HG03571 (cell line): Measurements from ENCODE around the gene KCNJ14.

ENCODE experiments used
- ATAC-seq: cut with Tn5 transposase; IDR thresholded peaks from one replicate; pipeline ENCODE4 v1.9.1; 2021; ENCODE audit not compliant: unreplicated experiment

KCNJ14 gene

DNA sequence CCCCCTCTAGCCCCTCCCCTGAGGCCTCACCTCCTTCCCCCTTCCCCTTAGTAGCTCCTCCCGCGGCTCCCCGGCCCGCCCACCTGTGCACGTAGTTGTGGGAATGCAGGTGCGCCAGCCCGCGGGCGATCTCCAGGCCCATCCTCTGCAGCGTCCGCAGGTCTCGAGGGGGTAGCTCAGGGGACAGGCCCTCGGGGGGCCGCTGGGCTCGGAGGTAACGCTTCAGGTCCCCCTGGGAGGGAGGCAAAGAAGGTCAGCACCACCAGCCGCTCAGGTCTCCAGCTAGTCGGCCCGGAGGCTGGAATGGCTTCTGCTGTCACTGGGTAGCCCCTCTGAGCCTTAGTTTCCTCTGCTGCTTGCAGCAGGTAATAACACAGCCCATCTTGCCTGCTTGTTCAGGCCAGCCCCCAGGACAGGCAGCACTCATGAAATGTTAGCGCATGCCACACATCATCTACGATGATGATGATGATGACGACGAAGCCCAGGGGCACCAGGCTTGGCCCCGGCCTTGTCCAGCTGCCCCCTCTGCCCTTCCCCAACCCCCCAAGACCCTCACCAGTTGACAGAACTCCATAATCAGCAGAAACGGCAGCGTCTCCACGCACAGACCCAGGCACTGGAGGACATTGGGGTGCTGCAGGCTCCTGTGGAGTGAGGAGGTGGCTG, 47.1 kb downstream of the KCNJ14 start:
- no peak for ATAC-seq

DNA sequence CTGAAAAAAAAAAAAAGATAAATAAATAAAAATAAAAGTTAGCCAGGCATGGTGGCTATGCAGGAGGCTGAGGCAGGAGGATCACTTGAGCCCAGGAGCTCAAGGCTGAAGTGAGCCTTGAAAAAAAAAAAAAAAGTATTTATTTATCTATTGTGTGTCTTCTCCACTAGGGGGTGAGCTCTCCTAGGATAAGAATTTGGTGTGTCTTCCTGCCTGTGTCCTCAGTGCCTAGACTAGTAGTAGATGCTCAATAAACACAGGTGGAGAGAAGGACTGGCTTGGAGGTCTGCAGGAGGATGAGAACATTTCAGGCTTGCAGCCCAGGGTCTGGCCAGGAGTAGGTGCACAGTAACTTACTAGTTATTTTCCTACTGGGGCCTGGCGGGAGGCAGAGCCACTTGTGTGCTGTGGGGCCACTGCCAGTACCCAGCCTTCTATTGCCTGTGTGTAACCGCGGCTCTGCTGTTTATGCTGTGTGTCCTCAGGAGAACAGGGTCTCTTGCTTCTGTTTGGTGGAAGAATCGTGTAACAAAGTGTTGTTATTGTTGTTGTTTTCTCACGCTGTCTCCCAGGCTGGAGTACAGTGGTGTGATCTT, 50.9 kb downstream of the KCNJ14 start:
- no peak for ATAC-seq

DNA sequence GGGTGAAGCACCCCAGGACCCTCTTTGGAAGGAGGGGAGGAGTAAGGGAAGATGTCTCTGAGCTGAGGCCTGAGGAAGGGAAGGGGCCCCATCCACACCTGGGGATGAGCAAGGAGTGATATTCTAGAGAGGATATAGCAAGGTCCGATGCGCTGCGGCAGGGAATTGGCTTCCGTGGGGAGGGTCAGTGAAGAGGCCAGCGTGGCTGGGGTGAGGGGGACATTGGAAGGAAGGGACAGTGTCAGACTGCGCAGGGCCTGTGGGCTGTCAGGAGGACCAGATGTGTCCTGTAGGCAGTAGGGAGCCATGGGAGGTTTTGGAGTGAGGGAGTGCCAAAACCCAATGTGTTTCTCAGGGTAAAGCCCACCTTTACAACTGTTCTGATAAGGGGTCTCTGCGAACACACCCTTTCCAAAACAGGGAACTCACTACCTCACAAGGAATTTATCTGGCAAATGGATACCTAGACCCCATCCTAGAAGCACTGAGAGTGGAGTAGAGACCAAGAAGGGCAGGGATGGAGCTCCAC, 52.6 kb downstream of the KCNJ14 start:
- ATAC-seq, result no peak

- no peak for ATAC-seq
Measured at GRCh38 chr19:48508729-48509411, 53.5 kb downstream of the KCNJ14 start.

- no peak for ATAC-seq
Measured at GRCh38 chr19:48509467-48510194, 54.3 kb downstream of the KCNJ14 start.

GRCh38 chr19:48510421-48511268, 55.3 kb downstream of the KCNJ14 start:
- no peak for ATAC-seq

- no peak for ATAC-seq
Measured at GRCh38 chr19:48511321-48511731, 56.0 kb downstream of the KCNJ14 start.

GRCh38 chr19:48511800-48512503, 56.6 kb downstream of the KCNJ14 start, which contains the start of gene LMTK3:
Gene LMTK3, minus strand, starts transcription at chr19:48511835. Its CDS starts 259 bp downstream, at chr19:48511576.
- no peak for ATAC-seq

DNA sequence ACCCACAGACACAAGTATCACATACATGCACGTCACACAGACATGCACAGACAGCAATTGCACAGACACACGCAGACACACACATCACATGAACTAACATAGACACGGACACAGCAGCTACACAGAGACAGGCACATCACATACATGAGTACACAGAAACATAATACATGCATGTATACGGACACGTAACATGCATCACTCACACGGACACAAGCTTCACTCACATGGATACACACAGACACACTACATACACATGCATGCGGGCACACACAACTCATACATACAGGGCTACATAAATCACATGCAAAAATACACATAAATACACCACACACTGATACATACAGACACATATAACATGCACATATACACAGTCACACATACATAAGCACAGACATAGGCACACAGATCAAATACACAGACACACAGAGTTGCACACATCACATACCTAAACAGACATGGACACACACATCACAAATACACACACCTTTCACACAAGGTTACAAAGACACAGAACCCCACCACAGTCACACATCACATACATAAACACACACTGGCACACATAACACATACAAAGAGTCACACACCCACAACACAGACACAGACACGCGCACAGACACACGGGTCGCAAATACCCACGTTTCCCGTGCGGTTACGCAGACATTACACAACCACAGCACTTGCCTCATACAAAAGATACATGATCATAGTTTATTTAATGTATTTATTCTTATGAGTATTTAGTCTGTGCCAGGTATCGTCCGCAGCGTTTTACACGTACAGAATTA, 57.3 kb downstream of the KCNJ14 start:
- no peak for ATAC-seq

DNA sequence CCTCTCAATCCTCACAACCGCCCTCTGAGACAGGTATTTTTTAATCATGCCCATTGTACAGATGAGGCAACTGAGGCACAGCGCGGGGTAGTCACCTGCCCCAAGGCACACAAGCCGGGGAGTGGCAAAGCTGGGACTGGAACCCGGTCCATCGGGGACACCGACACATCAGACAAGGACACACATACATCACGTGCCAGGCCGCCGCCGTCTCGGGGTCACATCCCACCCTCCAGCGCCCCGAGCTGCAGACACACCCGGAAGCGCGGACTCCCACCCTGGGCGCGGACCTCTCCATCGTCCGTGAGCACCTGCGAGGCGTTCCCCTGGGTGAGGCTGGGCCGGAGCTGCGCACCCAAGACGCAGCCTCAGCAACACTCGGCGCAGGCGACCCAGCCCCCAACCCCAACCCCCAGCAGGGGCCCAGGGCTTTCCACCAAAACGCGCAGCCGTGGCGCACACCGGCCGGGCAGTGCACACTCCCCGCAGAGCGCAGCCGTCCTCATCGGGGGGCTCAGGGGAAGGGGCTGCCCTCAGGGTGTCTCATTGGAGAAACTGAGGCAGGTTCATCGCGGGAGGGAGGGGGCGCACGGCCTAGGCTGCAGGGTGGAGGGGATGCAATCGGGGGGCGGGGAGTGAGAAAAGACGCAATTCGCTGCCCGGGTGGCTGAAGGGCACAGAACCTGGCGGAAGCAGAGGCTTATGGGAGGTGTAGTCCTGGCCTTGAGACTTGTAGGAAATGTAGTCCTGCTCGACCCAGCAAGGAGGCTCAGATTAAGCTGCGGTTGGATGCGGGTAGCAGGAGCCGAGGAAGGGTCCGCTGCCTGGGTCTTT, 58.1 kb downstream of the KCNJ14 start:
- ATAC-seq, result no peak

DNA sequence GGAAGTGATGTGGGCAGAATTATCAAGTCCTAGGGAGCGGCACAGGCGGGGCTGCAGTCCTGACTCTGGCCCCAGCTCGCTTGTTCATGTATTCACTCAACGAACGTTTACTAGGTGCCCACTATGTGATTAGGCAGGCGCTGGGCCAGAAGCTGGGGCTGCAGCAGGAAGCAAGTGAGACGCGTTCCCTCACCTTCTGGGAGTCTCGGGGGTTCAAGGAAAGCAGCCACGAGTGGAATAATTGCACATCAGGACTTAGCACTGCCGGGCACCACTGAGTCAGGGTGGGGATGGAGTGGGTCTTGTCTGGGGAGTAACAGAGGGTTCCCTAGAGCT, 58.7 kb downstream of the KCNJ14 start:
- no peak for ATAC-seq

GRCh38 chr19:48516536-48516935, 61.2 kb downstream of the KCNJ14 start:
- ATAC-seq, result no peak
